ENCODE results near the gene PPP2R5A. TPM values are rescaled to one million over a fixed set of nuclear protein-coding genes. Genes with fewer than 3 reads are reported as not detected.

The PPP2R5A gene
- total RNA-seq, 3 donors from 2014 or later: 48.5 to 85.5 (median 57.4) TPM

DNA sequence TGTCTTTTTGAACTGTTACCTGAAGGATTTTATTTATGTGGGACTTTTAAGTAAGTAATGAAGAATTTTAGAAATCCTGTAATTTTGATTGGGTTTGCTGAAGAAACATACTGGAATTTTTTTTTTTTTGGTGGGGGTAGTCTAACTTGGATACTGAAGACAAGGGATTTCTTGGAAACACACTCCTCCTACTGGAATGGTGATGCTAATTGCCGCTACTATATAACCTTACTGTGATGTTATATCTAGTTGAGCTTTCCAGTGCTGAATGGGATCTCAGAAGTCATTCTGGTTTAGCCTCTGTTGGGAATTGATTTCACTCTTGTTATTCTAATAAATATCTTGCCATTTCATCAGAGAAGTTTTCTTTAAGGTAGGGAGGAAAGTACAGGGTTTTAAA lies 8.4 kb downstream of the PPP2R5A start:
- H3K27ac ChIP-seq: no peak overlapping the region
- H3K4me1 ChIP-seq: peaks cover 0 to 5% of the 10 kb centered on the region in 2 donors
- intact Hi-C loops (cut with DNase I; ENCODE audit: low total_unique reads): loop anchor here (2.0 kb wide), 1 partner anchor 61 kb away; no protein-coding TSS in a partner anchor
- no peak for TF ChIP-seq POLR2A (IDR thresholded peaks at IDR 0.05)
- no peak for TF ChIP-seq POLR2AphosphoS5 (IDR thresholded peaks at IDR 0.05)
- TF ChIP-seq, protein P1, sequence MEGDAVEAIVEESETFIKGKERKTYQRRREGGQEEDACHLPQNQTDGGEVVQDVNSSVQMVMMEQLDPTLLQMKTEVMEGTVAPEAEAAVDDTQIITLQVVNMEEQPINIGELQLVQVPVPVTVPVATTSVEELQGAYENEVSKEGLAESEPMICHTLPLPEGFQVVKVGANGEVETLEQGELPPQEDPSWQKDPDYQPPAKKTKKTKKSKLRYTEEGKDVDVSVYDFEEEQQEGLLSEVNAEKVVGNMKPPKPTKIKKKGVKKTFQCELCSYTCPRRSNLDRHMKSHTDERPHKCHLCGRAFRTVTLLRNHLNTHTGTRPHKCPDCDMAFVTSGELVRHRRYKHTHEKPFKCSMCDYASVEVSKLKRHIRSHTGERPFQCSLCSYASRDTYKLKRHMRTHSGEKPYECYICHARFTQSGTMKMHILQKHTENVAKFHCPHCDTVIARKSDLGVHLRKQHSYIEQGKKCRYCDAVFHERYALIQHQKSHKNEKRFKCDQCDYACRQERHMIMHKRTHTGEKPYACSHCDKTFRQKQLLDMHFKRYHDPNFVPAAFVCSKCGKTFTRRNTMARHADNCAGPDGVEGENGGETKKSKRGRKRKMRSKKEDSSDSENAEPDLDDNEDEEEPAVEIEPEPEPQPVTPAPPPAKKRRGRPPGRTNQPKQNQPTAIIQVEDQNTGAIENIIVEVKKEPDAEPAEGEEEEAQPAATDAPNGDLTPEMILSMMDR (IDR thresholded peaks at IDR 0.05): peak in 1 of 3 donors; percentile 12
- no peaks in the 10 kb centered on the region for H3K9me3 ChIP-seq
- no peak overlapping the region for H3K4me3 ChIP-seq
- H3K36me3 ChIP-seq: no peaks in the 10 kb centered on the region
- no peaks in the 10 kb centered on the region for H3K27me3 ChIP-seq
- DNase-seq (ENCODE audit: low spot score in 2 of 2): no peak

GRCh38 chr1:212294983-212295382 lies 9.8 kb downstream of the PPP2R5A start:
- no peak for DNase-seq (ENCODE audit: low spot score in 2 of 2)
- H3K36me3 ChIP-seq: no peaks in the 10 kb centered on the region
- intact Hi-C loops (cut with DNase I; ENCODE audit: low total_unique reads): no loop called here
- no peak overlapping the region for H3K4me3 ChIP-seq
- no peak for TF ChIP-seq POLR2AphosphoS5 (IDR thresholded peaks at IDR 0.05)
- TF ChIP-seq POLR2A (IDR thresholded peaks at IDR 0.05): no peak
- TF ChIP-seq, protein P1 (IDR thresholded peaks at IDR 0.05): no peak
- no peak overlapping the region for H3K27ac ChIP-seq
- H3K4me1 ChIP-seq: peaks cover 0 to 5% of the 10 kb centered on the region in 2 donors
- H3K27me3 ChIP-seq: no peaks in the 10 kb centered on the region
- no peaks in the 10 kb centered on the region for H3K9me3 ChIP-seq

- Histone ChIP-seq H3K9me3 (no peaks in the 10 kb centered on the region), H3K4me3 (no peak overlapping the region), H3K27ac (no peak overlapping the region), H3K27me3 (no peaks in the 10 kb centered on the region), H3K4me1 (peaks cover 0 to 5% of the 10 kb centered on the region in 2 donors), H3K36me3 (no peaks in the 10 kb centered on the region)
- no peak for DNase-seq (ENCODE audit: low spot score in 2 of 2)
- TF ChIP-seq POLR2A (IDR thresholded peaks at IDR 0.05): no peak
- TF ChIP-seq POLR2AphosphoS5 (IDR thresholded peaks at IDR 0.05): no peak
- TF ChIP-seq, protein P1 (IDR thresholded peaks at IDR 0.05): no peak
- intact Hi-C loops (cut with DNase I; ENCODE audit: low total_unique reads): no loop called here
These were observed 10.4 kb downstream of the PPP2R5A start for GRCh38 chr1:212295579-212295978.

DNA sequence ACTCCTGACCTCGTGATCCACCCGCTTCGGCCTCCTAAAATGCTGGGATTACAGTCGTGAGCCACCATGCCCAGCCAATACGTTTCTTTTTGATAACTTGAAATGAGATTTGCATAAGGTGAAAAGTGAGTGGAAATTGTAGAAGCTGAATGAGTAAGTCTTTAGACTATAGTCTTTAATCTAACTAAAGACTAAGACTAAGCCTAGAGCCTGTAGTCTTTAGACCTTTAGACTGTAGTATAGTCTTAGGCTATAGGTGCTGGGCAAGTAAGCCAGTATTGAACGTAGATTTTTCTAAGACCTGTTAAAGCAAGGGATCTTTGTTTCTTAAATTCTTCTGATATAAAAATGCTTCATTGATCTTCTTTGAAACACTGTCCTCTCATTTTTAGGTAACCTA lies 12.1 kb downstream of the PPP2R5A start:
- H3K4me3 ChIP-seq: no peak overlapping the region
- DNase-seq (ENCODE audit: low spot score in 2 of 2): no peak
- H3K9me3 ChIP-seq: no peaks in the 10 kb centered on the region
- no peaks in the 10 kb centered on the region for H3K27me3 ChIP-seq
- H3K36me3 ChIP-seq: no peaks in the 10 kb centered on the region
- H3K27ac ChIP-seq: no peak overlapping the region
- TF ChIP-seq, protein P1 (IDR thresholded peaks at IDR 0.05): no peak
- TF ChIP-seq POLR2AphosphoS5 (IDR thresholded peaks at IDR 0.05) (no peak), POLR2A (IDR thresholded peaks at IDR 0.05) (no peak)
- intact Hi-C loops (cut with DNase I; ENCODE audit: low total_unique reads): no loop called here
- no peaks in the 10 kb centered on the region for H3K4me1 ChIP-seq

DNA sequence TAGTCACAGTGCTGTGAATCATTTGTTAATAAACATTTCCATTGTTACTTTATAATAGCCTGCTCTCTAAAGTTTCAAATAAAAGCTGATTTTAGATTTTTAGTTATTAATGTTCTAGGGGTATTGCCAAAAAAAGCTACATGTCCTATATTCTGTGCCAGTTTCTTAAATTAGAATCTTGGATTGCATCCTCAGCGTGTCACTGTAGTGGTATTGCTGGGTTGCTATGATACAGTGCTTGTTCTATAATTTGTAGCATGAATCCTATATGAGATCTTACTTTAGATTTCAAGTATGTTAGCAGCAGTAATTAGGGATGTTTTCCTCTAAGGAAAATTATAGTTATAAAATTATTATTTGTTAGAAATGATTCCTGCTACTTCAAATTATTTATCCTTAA lies 16.4 kb downstream of the PPP2R5A start:
- no peak for DNase-seq (ENCODE audit: low spot score in 2 of 2)
- H3K27me3 ChIP-seq: no peaks in the 10 kb centered on the region
- no peak overlapping the region for H3K27ac ChIP-seq
- H3K9me3 ChIP-seq: no peaks in the 10 kb centered on the region
- no peak for TF ChIP-seq POLR2A (IDR thresholded peaks at IDR 0.05)
- TF ChIP-seq, protein P1 (IDR thresholded peaks at IDR 0.05): no peak
- TF ChIP-seq POLR2AphosphoS5 (IDR thresholded peaks at IDR 0.05): no peak
- intact Hi-C loops (cut with DNase I; ENCODE audit: low total_unique reads): no loop called here
- H3K4me1 ChIP-seq: no peaks in the 10 kb centered on the region
- H3K4me3 ChIP-seq: no peak overlapping the region
- H3K36me3 ChIP-seq: no peaks in the 10 kb centered on the region

Data from breast epithelium (tissue), 4 donors.